ENCODE measurements around the gene CPT1C. TPM values are rescaled to one million over a fixed set of nuclear protein-coding genes. Genes with fewer than 3 reads are reported as not detected.

CPT1C gene
- polyA plus RNA-seq, 1 donor (not counting 4 experiments of a cell fraction or from before 2014, with no cell fraction given), result 0.41 TPM

- Histone ChIP-seq H2AFZ (ENCODE audit: control insufficient read depth, low read length) (no peak overlapping the region), H3K4me3 (ENCODE audit: control insufficient read depth in 2 of 3, extremely low read depth in 1 of 3, insufficient read depth in 2 of 3, low read depth in 1 of 3, low read length in 3 of 3) (no peak overlapping the region), H3K27ac (ENCODE audit: control insufficient read depth, insufficient read depth, low read length) (no peak overlapping the region), H3K9me3 (ENCODE audit: control insufficient read depth, low read depth, low read length) (no peaks in the 10 kb centered on the region), H4K20me1 (ENCODE audit: control insufficient read depth, extremely low read depth, insufficient read depth, low read length) (peaks cover 7% of the 10 kb centered on the region), H3K9ac (ENCODE audit: control insufficient read depth, extremely low read depth, insufficient read depth, low read length) (no peak overlapping the region), H3K79me2 (ENCODE audit: control insufficient read depth, insufficient read depth, low read length) (peaks cover 5% of the 10 kb centered on the region), H3K9me1 (ENCODE audit: control insufficient read depth, extremely low read depth, insufficient read depth, low read length) (no peaks in the 10 kb centered on the region), H3K27me3 (ENCODE audit: control insufficient read depth, extremely low read depth, insufficient read depth, low read length) (no peaks in the 10 kb centered on the region), H3K4me1 (ENCODE audit: control insufficient read depth, extremely low read depth, insufficient read depth, low read length) (peaks cover 21% of the 10 kb centered on the region), H3K4me2 (ENCODE audit: control insufficient read depth, extremely low read depth, insufficient read depth, low read depth, low read length) (no peak overlapping the region), H3K36me3 (ENCODE audit: control insufficient read depth in 2 of 2, extremely low read depth in 1 of 2, insufficient read depth in 2 of 2, low read length in 2 of 2) (peaks cover 29 to 34% of the 10 kb centered on the region in 2 experiments)
- dilution Hi-C loops (cut with MboI; ENCODE audit: extremely low pct_ligation_motif_present, low sequenced_read_pairs), result no loop called here
- TF ChIP-seq, protein P1, sequence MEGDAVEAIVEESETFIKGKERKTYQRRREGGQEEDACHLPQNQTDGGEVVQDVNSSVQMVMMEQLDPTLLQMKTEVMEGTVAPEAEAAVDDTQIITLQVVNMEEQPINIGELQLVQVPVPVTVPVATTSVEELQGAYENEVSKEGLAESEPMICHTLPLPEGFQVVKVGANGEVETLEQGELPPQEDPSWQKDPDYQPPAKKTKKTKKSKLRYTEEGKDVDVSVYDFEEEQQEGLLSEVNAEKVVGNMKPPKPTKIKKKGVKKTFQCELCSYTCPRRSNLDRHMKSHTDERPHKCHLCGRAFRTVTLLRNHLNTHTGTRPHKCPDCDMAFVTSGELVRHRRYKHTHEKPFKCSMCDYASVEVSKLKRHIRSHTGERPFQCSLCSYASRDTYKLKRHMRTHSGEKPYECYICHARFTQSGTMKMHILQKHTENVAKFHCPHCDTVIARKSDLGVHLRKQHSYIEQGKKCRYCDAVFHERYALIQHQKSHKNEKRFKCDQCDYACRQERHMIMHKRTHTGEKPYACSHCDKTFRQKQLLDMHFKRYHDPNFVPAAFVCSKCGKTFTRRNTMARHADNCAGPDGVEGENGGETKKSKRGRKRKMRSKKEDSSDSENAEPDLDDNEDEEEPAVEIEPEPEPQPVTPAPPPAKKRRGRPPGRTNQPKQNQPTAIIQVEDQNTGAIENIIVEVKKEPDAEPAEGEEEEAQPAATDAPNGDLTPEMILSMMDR (optimal IDR thresholded peaks at IDR 0.05 in 1 of 3, IDR thresholded peaks at IDR 0.05 in 1 of 3, conservative IDR thresholded peaks at IDR 0.05 in 1 of 3; ENCODE audit: extremely low read depth in 1 of 3, insufficient read depth in 2 of 3, low read length in 3 of 3), result no peak
- no peak for TF ChIP-seq EZH2 (IDR thresholded peaks at IDR 0.05; ENCODE audit: low read length)
- FAIRE-seq (no peak), DNase-seq (ENCODE audit: low read depth, low spot score) (no peak)
Measured at GRCh38 chr19:49688531-49689132, 2.3 kb upstream of the CPT1C start.

DNA sequence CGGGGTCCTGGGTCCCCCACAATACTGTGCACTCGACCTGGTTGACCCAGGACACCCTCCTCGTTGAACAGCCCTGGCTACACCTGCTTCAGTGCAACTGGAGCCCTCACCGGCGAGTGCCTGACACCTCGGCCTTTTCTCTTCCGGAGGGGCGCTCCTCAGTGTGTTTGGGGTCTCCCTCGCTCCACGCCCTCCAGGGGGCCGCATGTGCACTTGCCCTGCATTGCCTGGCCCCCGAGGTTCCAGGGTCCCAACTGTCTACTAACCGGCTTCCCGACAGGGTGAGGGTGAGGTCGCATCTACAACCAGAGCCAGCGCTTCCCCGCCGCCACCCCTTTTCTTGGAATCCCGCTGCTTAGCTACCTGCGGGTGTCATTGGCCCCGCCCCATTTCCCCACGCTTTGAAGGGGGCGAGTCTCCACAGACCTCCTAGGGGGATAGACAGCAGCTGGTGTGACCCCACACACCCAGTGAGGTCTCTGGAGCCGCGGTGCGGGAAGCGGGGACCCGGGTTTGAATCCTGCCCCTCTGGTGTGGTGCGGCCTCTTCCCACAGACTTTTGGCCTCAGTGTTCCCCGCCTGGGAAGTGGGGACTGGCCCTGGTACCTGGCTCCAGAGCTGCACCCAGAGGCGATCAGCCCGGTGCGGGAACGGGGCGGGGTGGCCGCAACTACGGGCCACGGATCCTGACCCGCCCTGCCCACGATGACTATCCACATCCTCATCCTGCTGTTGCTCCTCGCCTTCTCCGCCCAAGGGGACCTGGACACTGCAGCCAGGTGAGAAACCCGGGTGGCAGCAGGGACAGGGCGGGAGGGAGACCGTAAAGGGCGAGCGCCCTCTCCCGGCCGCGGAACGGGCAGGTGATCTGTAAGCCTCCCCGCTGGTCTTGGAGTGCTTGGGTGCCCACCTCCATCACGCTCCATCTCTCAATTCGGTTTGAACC lies 1.5 kb upstream of the CPT1C start, which contains the start of gene ADM5:
Gene ADM5, plus strand, starts transcription at position 462 of the 946 bp plus-strand sequence. Its CDS starts 244 bp downstream, at position 706.
- no peaks in the 10 kb centered on the region for H3K9me1 ChIP-seq (ENCODE audit: control insufficient read depth, extremely low read depth, insufficient read depth, low read length)
- no peak within 1 kb of the TSS for H3K27ac ChIP-seq (ENCODE audit: control insufficient read depth, insufficient read depth, low read length)
- no peak for TF ChIP-seq EZH2 (IDR thresholded peaks at IDR 0.05; ENCODE audit: low read length)
- TF ChIP-seq, protein P1 (optimal IDR thresholded peaks at IDR 0.05 in 1 of 3, IDR thresholded peaks at IDR 0.05 in 1 of 3, conservative IDR thresholded peaks at IDR 0.05 in 1 of 3; ENCODE audit: extremely low read depth in 1 of 3, insufficient read depth in 2 of 3, low read length in 3 of 3), result peak; percentile 58 to 89 (median 78)
- no peaks in the 10 kb centered on the region for H3K27me3 ChIP-seq (ENCODE audit: control insufficient read depth, extremely low read depth, insufficient read depth, low read length)
- peak within 1 kb of the TSS; percentile 9 to 60 (median 47) for H3K4me3 ChIP-seq (ENCODE audit: control insufficient read depth in 2 of 3, extremely low read depth in 1 of 3, insufficient read depth in 2 of 3, low read depth in 1 of 3, low read length in 3 of 3)
- peaks cover 2% of the 10 kb centered on the region for H3K79me2 ChIP-seq (ENCODE audit: control insufficient read depth, insufficient read depth, low read length)
- dilution Hi-C loops (cut with MboI; ENCODE audit: extremely low pct_ligation_motif_present, low sequenced_read_pairs), result no loop called here
- H2AFZ ChIP-seq (ENCODE audit: control insufficient read depth, low read length), result peak within 1 kb of the TSS; percentile 9
- peak within 1 kb of the TSS; percentile 93 for H3K4me2 ChIP-seq (ENCODE audit: control insufficient read depth, extremely low read depth, insufficient read depth, low read depth, low read length)
- peak within 1 kb of the TSS; percentile 56 for H3K9ac ChIP-seq (ENCODE audit: control insufficient read depth, extremely low read depth, insufficient read depth, low read length)
- H3K4me1 ChIP-seq (ENCODE audit: control insufficient read depth, extremely low read depth, insufficient read depth, low read length), result peaks cover 21% of the 10 kb centered on the region
- FAIRE-seq (no peak), DNase-seq (ENCODE audit: low read depth, low spot score) (no peak)
- peaks cover 21 to 26% of the 10 kb centered on the region in 2 experiments for H3K36me3 ChIP-seq (ENCODE audit: control insufficient read depth in 2 of 2, extremely low read depth in 1 of 2, insufficient read depth in 2 of 2, low read length in 2 of 2)
- H3K9me3 ChIP-seq (ENCODE audit: control insufficient read depth, low read depth, low read length), result no peaks in the 10 kb centered on the region
- H4K20me1 ChIP-seq (ENCODE audit: control insufficient read depth, extremely low read depth, insufficient read depth, low read length), result peaks cover 7% of the 10 kb centered on the region

Measured in keratinocyte (primary cell).